HepG2 (cell line): Measurements from ENCODE around the gene PRM2. TPM values are rescaled to one million over a fixed set of nuclear protein-coding genes. Genes with fewer than 3 reads are reported as not detected.

Source experiments
- BRCA1 ChIP-seq: sonication (generic); formaldehyde crosslinking; IDR thresholded peaks from 2 replicates; pipeline ENCODE4 v1.4.0; 2020; ENCODE audit warnings: missing genetic modification reagents
- CBFB ChIP-seq: sonication (generic); formaldehyde crosslinking; IDR thresholded peaks from 2 replicates; pipeline ENCODE4 v1.4.0; 2020; ENCODE audit warnings: missing genetic modification reagents
- EZH2 ChIP-seq: conservative IDR thresholded peaks from 2 replicates; pipeline ENCODE4 v1.6.1; 2012; ENCODE audit warnings: mild to moderate bottlenecking, low read depth, low read length, moderate library complexity
- MAFG ChIP-seq: sonication (generic); formaldehyde crosslinking; IDR thresholded peaks from 2 replicates; pipeline ENCODE4 v1.5.1; 2020; ENCODE audit warnings: mild to moderate bottlenecking, missing genetic modification reagents
- NR1H2 ChIP-seq: sonication (generic); formaldehyde crosslinking; IDR thresholded peaks from 2 replicates; pipeline ENCODE4 v1.8.1; 2022; ENCODE audit warnings: low read depth, missing genetic modification reagents, borderline replicate concordance
- SP140L ChIP-seq: sonication (generic); formaldehyde crosslinking; IDR thresholded peaks from 2 replicates; pipeline ENCODE4 v1.4.0; 2020; ENCODE audit warnings: missing genetic modification reagents, borderline replicate concordance
- SP4 ChIP-seq: sonication (generic); formaldehyde crosslinking; IDR thresholded peaks from 2 replicates; pipeline ENCODE4 v1.8.1; 2023; ENCODE audit warnings: mild to moderate bottlenecking, missing genetic modification reagents
- U2AF2 ChIP-seq: fragments of 200-400 bp; formaldehyde crosslinking; IDR thresholded peaks from 2 replicates; pipeline ENCODE4 v1.6.1; 2017; ENCODE audit warnings: low read depth, mild to moderate bottlenecking, low read length
- ZFX ChIP-seq: sonication (generic); formaldehyde crosslinking; IDR thresholded peaks from 2 replicates; pipeline ENCODE4 v1.4.0; 2020; ENCODE audit warnings: mild to moderate bottlenecking, low read depth, missing genetic modification reagents, moderate library complexity
- ZNF276 ChIP-seq: sonication (generic); formaldehyde crosslinking; IDR thresholded peaks from 2 replicates; pipeline ENCODE4 v1.4.0; 2020; ENCODE audit warnings: mild to moderate bottlenecking, low read depth, missing genetic modification reagents
- ZNF350 ChIP-seq: sonication (generic); formaldehyde crosslinking; IDR thresholded peaks from 2 replicates; pipeline ENCODE4 v1.4.0; 2020; ENCODE audit warnings: mild to moderate bottlenecking, low read depth, missing genetic modification reagents, borderline replicate concordance
- ZNF713 ChIP-seq: sonication (generic); formaldehyde crosslinking; IDR thresholded peaks from 2 replicates; pipeline ENCODE4 v1.4.0; 2020; ENCODE audit warnings: mild to moderate bottlenecking, missing genetic modification reagents
- ZNF761 ChIP-seq: sonication (generic); formaldehyde crosslinking; conservative IDR thresholded peaks from 2 replicates; pipeline ENCODE4 v1.4.0; 2020; ENCODE audit warnings: mild to moderate bottlenecking, missing genetic modification reagents
- ZNF816 ChIP-seq: sonication (generic); formaldehyde crosslinking; IDR thresholded peaks from 2 replicates; pipeline ENCODE4 v1.8.0; 2022; ENCODE audit warnings: missing genetic modification reagents, mild to moderate bottlenecking, borderline replicate concordance
- ZSCAN25 ChIP-seq: sonication (generic); formaldehyde crosslinking; IDR thresholded peaks from 2 replicates; pipeline ENCODE4 v1.8.0; 2022; ENCODE audit warnings: mild to moderate bottlenecking, missing genetic modification reagents
- polyA plus RNA-seq, 8 experiments: library from polyadenylated mRNA; depleted of rRNA in 3 of 8; stranded (reverse) in 7 of 8; unstranded in 1 of 8; fragments of >200 nt; fragmentation: Illumina TruSeq in 4 of 8; extraction: Trizol in 4 of 8; gene quantifications; 2 replicates each; pipeline versions ENCODE4 v1.2.1 to v1.2.3, GENCODE V29; 2011 to 2016; ENCODE audit warnings: low read depth in 4 of 8, missing spikeins in 1 of 8, mixed read lengths in 1 of 8; ENCODE audit not compliant: insufficient read depth in 1 of 8
- total RNA-seq, 5 experiments: library from RNA; depleted of rRNA; stranded (reverse); fragments of >200 nt; fragmentation: Illumina TruSeq; extraction: Trizol; gene quantifications; 2 replicates each; pipeline ENCODE4 v1.2.3, GENCODE V29; 2016; ENCODE audit warnings: low read depth in 1 of 5
- TF ChIP-seq, protein P1 (sequence below): sonication (generic); formaldehyde crosslinking; IDR thresholded peaks from 2 replicates; pipeline ENCODE4 v1.5.0; 2020; ENCODE audit warnings: missing genetic modification reagents
- TF ChIP-seq, protein P2 (sequence below): sonication (generic); formaldehyde crosslinking; IDR thresholded peaks from 2 replicates; pipeline ENCODE4 v1.5.0; 2020; ENCODE audit warnings: missing genetic modification reagents, mild to moderate bottlenecking, borderline replicate concordance

The PRM2 gene
- total and polyA plus RNA-seq, 2 of the 13 experiments (the other 11 are each of a cell fraction or from before 2014, with no cell fraction given): 0.54 TPM; not detected in 1

GRCh38 chr16:11257131-11257938, 18.9 kb downstream of the PRM2 start (continued):
- TF ChIP-seq ZNF276 (CRISPR knock-in tag) (peak; percentile 95), ZNF761 (peak; percentile 95; the same call in 1 of the 2 replicates), ZFX (CRISPR knock-in tag) (peak; percentile 53), BRCA1 (CRISPR knock-in tag) (peak; percentile 82; the same call in 1 of the 2 replicates), CBFB (CRISPR knock-in tag) (no peak), ZSCAN25 (CRISPR knock-in tag) (peak; percentile 47; the same call in 1 of the 2 replicates), ZNF713 (CRISPR knock-in tag) (peak; percentile 93), ZNF816 (CRISPR knock-in tag) (no peak; the same call in 1 of the 2 replicates), SP140L (CRISPR knock-in tag) (no peak), MAFG (no peak), SP4 (CRISPR knock-in tag) (peak; percentile 38; the same call in 1 of the 2 replicates), U2AF2 (no peak), EZH2 (no peak), NR1H2 (CRISPR knock-in tag) (no peak; the same call in 1 of the 2 replicates), ZNF350 (CRISPR knock-in tag) (peak; percentile 88)
- TF ChIP-seq, protein P1, sequence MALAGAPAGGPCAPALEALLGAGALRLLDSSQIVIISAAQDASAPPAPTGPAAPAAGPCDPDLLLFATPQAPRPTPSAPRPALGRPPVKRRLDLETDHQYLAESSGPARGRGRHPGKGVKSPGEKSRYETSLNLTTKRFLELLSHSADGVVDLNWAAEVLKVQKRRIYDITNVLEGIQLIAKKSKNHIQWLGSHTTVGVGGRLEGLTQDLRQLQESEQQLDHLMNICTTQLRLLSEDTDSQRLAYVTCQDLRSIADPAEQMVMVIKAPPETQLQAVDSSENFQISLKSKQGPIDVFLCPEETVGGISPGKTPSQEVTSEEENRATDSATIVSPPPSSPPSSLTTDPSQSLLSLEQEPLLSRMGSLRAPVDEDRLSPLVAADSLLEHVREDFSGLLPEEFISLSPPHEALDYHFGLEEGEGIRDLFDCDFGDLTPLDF (CRISPR knock-in tag): 0 out of 2 replicates have a peak, but pooled peaks have one; percentile 49
- TF ChIP-seq, protein P2, sequence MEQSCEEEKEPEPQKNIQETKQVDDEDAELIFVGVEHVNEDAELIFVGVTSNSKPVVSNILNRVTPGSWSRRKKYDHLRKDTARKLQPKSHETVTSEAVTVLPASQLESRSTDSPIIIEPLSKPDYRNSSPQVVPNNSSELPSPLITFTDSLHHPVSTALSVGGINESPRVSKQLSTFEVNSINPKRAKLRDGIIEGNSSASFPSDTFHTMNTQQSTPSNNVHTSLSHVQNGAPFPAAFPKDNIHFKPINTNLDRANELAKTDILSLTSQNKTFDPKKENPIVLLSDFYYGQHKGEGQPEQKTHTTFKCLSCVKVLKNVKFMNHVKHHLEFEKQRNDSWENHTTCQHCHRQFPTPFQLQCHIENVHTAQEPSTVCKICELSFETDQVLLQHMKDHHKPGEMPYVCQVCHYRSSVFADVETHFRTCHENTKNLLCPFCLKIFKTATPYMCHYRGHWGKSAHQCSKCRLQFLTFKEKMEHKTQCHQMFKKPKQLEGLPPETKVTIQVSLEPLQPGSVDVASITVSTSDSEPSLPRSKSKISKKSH: 0 out of 2 replicates have a peak, but pooled peaks have one; percentile 46
